Measurements from ENCODE around the gene NIPAL4.

Gene NIPAL4

DNA sequence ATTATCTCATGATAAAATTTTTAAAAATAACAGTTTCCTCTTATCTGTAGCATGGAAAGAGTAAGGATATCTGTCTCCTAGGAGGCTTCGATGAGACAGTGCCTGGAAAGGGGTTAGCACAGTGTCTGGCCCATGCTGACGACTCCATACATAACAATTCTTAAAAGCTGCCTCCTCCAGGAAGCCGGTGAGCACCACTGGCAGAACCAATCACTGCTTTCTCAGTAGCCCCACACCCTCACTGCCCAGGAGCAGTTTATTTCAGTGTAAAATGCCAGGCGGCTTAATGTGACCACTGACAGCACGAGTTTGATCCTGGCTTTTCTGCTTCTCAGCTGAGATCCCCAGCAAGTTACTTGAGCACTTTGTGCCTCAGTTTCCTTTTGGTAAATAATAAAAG, 1.2 kb upstream of the NIPAL4 start:
- Histone ChIP-seq H4K20me1 (no peaks in the 10 kb centered on the region; a peak in 1 of 22 replicates), H3K4me2 (no peak overlapping the region), H3K27me3 (peaks cover 39 to 53% (median 48%) of the 10 kb centered on the region in 11 experiments), H3K9ac (no peak overlapping the region), H3K36me3 (no peaks in the 10 kb centered on the region), H3K4me3 (no peak overlapping the region), H3K4me1 (peaks cover 23 to 38% (median 29%) of the 10 kb centered on the region in 10 experiments), H3K9me3 (replicated peaks in 1 of 11) (no peaks in the 10 kb centered on the region), H3K27ac (no peak overlapping the region)
- TF ChIP-seq Cebpa-rat (IDR thresholded peaks at IDR 0.05) = no peak

DNA sequence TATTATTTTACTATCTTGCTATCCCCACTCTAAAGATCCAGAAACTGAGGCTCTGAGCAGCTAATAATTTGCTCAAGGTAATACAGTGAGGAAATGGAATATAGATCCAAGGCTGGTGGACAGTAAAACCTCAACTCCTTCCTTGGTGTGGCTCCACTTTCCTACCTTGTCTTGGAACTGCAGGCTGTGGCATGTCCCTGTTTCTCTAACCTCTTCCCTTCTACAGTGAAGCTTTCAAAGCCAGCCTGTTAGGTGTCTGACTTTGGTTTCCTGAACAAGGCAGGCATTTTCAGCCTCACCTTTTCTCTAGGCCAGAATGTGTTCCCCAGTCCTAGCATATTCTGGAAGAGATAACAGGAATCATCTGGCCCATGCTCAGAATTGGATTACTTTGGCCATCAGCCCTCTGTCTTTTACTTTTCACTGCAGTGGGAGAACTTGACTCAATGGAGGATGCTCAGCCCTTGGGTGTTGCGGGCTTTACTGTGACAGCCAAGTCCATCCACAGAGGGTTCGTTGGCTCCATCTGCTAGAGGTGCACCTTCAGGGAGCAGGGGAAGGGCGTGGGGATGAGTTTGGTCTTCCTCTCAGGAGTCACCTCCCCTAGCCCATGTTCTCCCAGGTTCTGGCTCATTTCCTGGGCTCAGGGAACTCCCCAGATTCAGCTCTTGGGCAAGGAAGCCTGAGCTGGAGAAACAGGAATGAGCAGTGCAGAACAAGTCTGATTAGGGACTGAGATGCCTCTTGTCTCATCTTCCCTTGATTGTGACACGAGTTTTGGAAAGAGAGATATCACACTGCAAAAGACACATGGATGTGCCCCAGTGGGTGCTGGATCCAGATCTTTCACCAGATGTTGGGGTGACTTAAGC, 1.1 kb downstream of the NIPAL4 start:
- Histone ChIP-seq H3K4me1 (peaks cover 23 to 58% (median 37%) of the 10 kb centered on the region in 10 experiments), H3K9me3 (replicated peaks in 1 of 11) (no peaks in the 10 kb centered on the region), H3K4me2 (peak overlapping the region in 1 of 11 experiments; percentile 95; a peak in 2 of 22 replicates), H3K4me3 (no peak overlapping the region), H3K36me3 (no peaks in the 10 kb centered on the region), H3K9ac (no peak overlapping the region), H3K27me3 (peaks cover 39 to 53% (median 48%) of the 10 kb centered on the region in 11 experiments), H3K27ac (no peak overlapping the region), H4K20me1 (no peaks in the 10 kb centered on the region; a peak in 1 of 22 replicates)
- no peak for TF ChIP-seq Cebpa-rat (IDR thresholded peaks at IDR 0.05)

DNA sequence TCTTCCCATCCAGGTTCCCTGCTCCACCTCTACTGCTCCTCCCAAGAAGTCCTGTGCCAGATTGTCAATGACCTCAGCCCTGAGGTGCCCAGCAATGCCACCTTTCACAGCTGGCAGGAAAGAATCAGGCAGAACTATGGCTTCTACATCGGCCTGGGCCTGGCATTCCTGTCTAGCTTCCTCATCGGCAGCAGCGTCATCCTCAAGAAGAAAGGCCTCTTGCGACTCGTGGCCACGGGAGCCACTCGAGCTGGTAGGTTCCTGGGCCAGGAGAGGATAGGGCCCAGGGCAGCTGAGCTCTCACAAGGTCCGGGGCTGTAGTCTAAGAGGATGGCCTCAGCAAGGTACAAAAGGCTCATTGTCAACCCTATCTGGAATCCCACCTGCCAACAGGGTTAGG, 3.1 kb downstream of the NIPAL4 start:
- Histone ChIP-seq H3K4me2 (peak overlapping the region in 3 of 11 experiments; percentile 31 to 72 (median 64); a peak in 4 of 22 replicates), H3K27me3 (peaks cover 38 to 51% (median 44%) of the 10 kb centered on the region in 11 experiments), H3K9me3 (replicated peaks in 1 of 11) (no peaks in the 10 kb centered on the region), H3K27ac (no peak overlapping the region), H3K9ac (no peak overlapping the region), H4K20me1 (no peaks in the 10 kb centered on the region; a peak in 1 of 22 replicates), H3K4me3 (no peak overlapping the region), H3K4me1 (peaks cover 13 to 48% (median 27%) of the 10 kb centered on the region in 10 experiments), H3K36me3 (no peaks in the 10 kb centered on the region)
- TF ChIP-seq Cebpa-rat (IDR thresholded peaks at IDR 0.05) = no peak

DNA sequence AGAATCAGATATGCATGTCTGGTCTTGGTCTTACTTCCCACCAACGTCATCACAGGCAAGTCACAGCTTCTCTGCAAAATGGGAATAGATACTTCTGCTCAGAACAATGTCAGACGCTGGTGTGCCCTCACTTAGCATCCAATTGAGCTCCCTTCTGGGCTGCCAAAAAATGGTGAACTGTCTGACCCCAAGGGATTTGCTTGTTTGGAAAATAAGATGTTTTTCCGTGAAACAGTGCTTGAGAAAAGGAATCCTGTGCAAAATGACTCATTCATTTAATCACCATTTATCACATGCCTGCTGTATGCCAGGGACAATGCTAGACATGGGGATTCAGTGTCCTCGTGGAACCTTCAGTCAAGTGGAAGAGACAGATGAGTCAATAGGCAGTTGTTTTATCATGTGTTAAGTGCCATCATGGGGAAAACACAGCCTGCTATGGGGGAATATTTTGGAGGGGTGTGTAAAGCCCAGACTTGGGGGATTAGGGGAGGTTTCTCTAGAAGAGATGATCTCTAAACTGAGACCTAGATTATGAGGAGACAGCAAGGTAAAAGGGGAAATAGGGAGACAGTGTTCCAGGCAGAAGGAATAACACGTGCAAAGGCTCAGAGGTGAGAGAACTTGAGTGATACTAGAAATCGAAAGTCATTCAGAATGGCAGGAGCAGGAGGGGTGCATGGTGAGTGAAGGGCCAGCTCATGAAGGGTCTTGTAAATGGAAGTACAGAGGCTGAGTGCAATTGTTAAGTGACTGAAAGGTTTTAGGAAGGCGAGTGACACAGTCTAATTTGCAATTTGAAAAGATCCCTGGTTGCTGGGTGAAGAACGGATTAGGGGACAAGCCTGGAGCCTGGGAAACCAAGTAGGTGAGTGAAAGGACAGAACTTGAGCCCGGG, 3.9 kb downstream of the NIPAL4 start:
- Histone ChIP-seq H3K9me3 (replicated peaks in 1 of 11) (no peaks in the 10 kb centered on the region), H4K20me1 (no peaks in the 10 kb centered on the region; a peak in 1 of 22 replicates), H3K27ac (peak overlapping the region in 3 of 11 experiments; percentile 41 to 59 (median 56); a peak in 6 of 22 replicates), H3K9ac (peak overlapping the region in 1 of 11 experiments; percentile 25; a peak in 2 of 22 replicates), H3K4me1 (peaks cover 11 to 43% (median 24%) of the 10 kb centered on the region in 10 experiments), H3K4me2 (peak overlapping the region in 9 of 11 experiments; percentile 8 to 72 (median 45); a peak in 16 of 22 replicates), H3K27me3 (peaks cover 30 to 43% (median 36%) of the 10 kb centered on the region in 11 experiments), H3K4me3 (no peak overlapping the region), H3K36me3 (no peaks in the 10 kb centered on the region)
- no peak for TF ChIP-seq Cebpa-rat (IDR thresholded peaks at IDR 0.05)

DNA sequence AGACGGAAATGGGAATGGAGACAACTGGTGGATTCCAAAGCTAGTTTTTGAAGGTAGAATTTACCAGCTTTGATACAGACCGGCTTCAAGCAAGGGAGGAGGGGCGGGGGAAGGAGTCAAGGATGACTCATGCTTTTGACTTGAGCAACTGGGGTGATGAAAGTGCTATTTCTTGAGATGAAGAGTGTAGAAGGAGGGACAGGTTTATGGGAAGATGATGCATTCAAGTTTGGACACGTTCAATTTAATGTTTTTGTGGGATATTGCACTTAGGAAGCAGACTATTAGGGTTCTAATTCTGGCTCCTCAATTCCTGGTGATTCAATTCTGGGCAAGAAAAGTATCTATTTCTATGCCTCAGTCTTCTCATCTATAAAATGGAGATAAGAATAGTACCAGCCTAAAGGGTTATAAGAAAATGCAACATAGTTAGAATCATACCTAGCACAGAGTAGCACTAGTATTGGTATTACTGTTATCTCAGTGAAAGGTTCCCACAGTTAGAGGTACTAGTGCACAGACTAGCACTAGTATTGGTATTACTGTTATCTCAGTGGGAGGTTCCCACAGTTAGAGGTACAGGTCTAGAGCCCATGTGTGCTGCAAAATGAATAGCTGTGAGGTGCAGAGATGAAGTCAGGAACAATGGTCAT, 4.6 kb downstream of the NIPAL4 start:
- Histone ChIP-seq H3K4me2 (peak overlapping the region in 9 of 11 experiments; percentile 8 to 72 (median 45); a peak in 16 of 22 replicates), H3K9me3 (replicated peaks in 1 of 11) (no peaks in the 10 kb centered on the region), H3K27ac (peak overlapping the region in 3 of 11 experiments; percentile 41 to 59 (median 56); a peak in 5 of 22 replicates), H3K36me3 (no peaks in the 10 kb centered on the region), H3K4me3 (no peak overlapping the region), H3K27me3 (peaks cover 23 to 36% (median 29%) of the 10 kb centered on the region in 11 experiments), H4K20me1 (no peaks in the 10 kb centered on the region; a peak in 1 of 22 replicates), H3K9ac (peak overlapping the region in 1 of 11 experiments; percentile 25; a peak in 1 of 22 replicates), H3K4me1 (peaks cover 10 to 42% (median 24%) of the 10 kb centered on the region in 10 experiments)
- peak in 2 of 11 experiments; percentile 8 to 50; a peak in 1 of 22 replicates for TF ChIP-seq Cebpa-rat (IDR thresholded peaks at IDR 0.05)

DNA sequence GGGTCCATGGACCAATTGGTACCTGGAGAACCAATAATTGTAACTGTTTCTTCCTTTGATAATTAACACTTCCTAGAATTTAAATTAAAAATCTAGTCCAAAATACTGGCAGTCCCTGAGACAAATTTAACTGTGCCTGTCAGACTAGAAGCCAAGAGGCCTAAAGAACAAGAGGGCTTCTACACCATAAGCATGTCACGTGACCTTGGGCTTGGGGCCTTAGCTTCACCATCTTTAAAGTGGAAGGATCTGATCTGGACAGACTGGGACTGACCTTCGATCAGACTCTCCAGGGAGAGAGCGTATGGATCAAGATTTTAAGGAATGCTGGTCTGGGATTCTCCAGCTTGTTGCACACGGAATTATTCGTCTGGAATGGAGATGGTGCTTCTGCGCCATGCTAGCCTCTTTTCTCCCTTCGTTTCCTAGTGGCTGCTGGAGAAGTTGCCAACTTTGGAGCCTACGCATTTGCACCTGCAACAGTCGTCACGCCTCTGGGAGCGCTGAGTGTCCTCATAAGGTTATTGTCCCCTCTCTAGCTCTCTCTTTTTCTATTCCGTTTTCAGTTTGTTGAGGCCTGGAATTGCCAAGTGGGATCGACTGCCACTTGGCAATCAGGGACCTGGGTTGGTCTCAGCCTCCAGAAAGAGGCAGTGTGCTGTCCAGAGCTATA, 8.4 kb downstream of the NIPAL4 start:
- Histone ChIP-seq H3K27ac (no peak overlapping the region), H4K20me1 (no peaks in the 10 kb centered on the region), H3K9ac (no peak overlapping the region), H3K9me3 (replicated peaks in 1 of 11) (no peaks in the 10 kb centered on the region), H3K4me1 (peaks cover 0 to 36% (median 15%) of the 10 kb centered on the region in 10 experiments; a peak in 18 of 20 replicates), H3K27me3 (no peaks in the 10 kb centered on the region), H3K36me3 (no peaks in the 10 kb centered on the region), H3K4me2 (no peak overlapping the region), H3K4me3 (no peak overlapping the region)
- no peak for TF ChIP-seq Cebpa-rat (IDR thresholded peaks at IDR 0.05)

DNA sequence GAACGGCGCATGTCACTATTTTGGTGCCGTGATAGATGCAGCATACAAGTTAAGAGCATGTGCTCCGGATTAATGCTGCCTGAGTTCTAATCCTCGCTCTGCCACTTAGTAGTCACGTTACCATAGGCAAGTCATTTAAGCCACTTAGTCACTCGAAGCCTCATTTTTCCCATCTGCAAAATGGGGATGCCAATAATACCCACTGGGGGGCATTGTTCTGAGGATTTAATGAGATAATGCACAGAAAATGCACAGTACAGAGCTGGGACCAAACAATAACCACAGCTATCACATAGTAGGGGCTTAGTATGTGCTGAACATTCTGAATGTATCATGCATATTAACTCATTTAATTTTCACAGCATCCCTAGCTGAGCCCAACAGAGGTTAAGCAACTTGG, 9.1 kb downstream of the NIPAL4 start:
- H3K9ac ChIP-seq = no peak overlapping the region
- no peak overlapping the region for H3K27ac ChIP-seq
- no peak overlapping the region for H3K4me2 ChIP-seq
- no peaks in the 10 kb centered on the region for H3K9me3 ChIP-seq (replicated peaks in 1 of 11)
- no peaks in the 10 kb centered on the region for H4K20me1 ChIP-seq
- no peak overlapping the region for H3K4me3 ChIP-seq
- H3K27me3 ChIP-seq = no peaks in the 10 kb centered on the region
- no peak for TF ChIP-seq Cebpa-rat (IDR thresholded peaks at IDR 0.05)
- H3K4me1 ChIP-seq = peaks cover 0 to 36% (median 15%) of the 10 kb centered on the region in 10 experiments; a peak in 18 of 20 replicates
- no peaks in the 10 kb centered on the region for H3K36me3 ChIP-seq

DNA sequence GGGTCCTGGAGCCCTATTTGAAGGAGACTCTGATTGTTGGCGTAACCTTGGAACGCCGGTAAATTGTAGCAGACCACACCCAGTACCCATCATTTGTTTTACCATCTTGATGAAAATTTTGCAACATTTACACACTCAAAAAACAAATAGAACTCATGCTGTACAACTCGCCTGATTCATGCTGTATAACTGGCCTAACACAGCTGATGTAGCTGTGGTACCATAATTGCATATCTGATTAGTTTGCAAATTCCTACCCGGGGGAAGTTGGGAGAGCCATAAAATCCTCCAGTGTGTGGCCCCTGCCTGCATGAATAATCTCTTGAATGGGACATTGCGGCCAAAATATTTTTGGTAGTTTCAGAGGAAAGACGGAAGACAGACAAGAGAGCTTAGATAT, 9.7 kb downstream of the NIPAL4 start:
- no peak for TF ChIP-seq Cebpa-rat (IDR thresholded peaks at IDR 0.05)
- no peak overlapping the region for H3K4me2 ChIP-seq

More for the DNA sequence above, 9.7 kb downstream of the NIPAL4 start:
- Histone ChIP-seq H4K20me1 (no peaks in the 10 kb centered on the region), H3K9ac (no peak overlapping the region), H3K27ac (no peak overlapping the region), H3K4me3 (no peak overlapping the region), H3K27me3 (no peaks in the 10 kb centered on the region), H3K4me1 (peaks cover 0 to 36% (median 9%) of the 10 kb centered on the region in 10 experiments; a peak in 17 of 20 replicates), H3K9me3 (replicated peaks in 1 of 11) (no peaks in the 10 kb centered on the region), H3K36me3 (no peaks in the 10 kb centered on the region)
